NT2/D1 (cell line): ENCODE results near the gene OSBP2.

ENCODE experiments used
- YY1 ChIP-seq: IDR thresholded peaks from 2 replicates; pipeline ENCODE4 v1.6.1; 2011; ENCODE audit not compliant: insufficient read length, insufficient read depth
- ZNF274 ChIP-seq: IDR thresholded peaks from 2 replicates; pipeline ENCODE4 v1.6.1; 2011; ENCODE audit warnings: mild to moderate bottlenecking, low read depth, low read length

GRCh38 chr22:30944986-30945385, 250.3 kb downstream of the OSBP2 start:
- no peak for TF ChIP-seq ZNF274
- TF ChIP-seq YY1: no peak
